Activated B cell treated with CpG ODN at 0.5 μM for 24 hours (primary cell): ENCODE measurements around the gene NDFIP2. TPM values are rescaled to one million over a fixed set of nuclear protein-coding genes. Genes with fewer than 3 reads are reported as not detected.

Experiments used
- ATAC-seq: fragments of 200-7000 bp; cut with Tn5 transposase; one replicate; pipeline ENCODE4 v1.10.0; 2021; ENCODE audit warnings: low read depth, mild to moderate bottlenecking, moderate library complexity
- CTCF ChIA-PET: fragments of 350-600 bp; sonication (Branson Sonifier 250); formaldehyde crosslinking; loops from one replicate; lab custom pipeline; 2021; ENCODE audit warnings: antibody characterized with exemption; lab: Charles Lee
- POLR2A ChIA-PET: fragments of 350-600 bp; sonication (Branson Sonifier 250); formaldehyde crosslinking; loops from one replicate; lab custom pipeline; 2021; ENCODE audit warnings: antibody characterized with exemption; lab: Charles Lee
- DNase-seq: peaks from one replicate; pipeline ENCODE4 v3.0.0; 2022
- H3K27ac Mint-ChIP-seq: one replicate; pipeline ENCODE4 v1.8.0; 2020; ENCODE audit warnings: mixed read lengths
- H3K27me3 Mint-ChIP-seq: one replicate; pipeline ENCODE4 v1.8.0; 2021; ENCODE audit warnings: mixed read lengths
- H3K36me3 Mint-ChIP-seq: one replicate; pipeline ENCODE4 v1.8.0; 2021; ENCODE audit warnings: low read depth, mixed read lengths
- H3K4me1 Mint-ChIP-seq: one replicate; pipeline ENCODE4 v1.8.0; 2021; ENCODE audit warnings: mixed read lengths
- H3K4me3 Mint-ChIP-seq: one replicate; pipeline ENCODE4 v1.8.0; 2020; ENCODE audit warnings: mild to moderate bottlenecking, mixed read lengths
- H3K9me3 Mint-ChIP-seq: one replicate; pipeline ENCODE4 v1.8.0; 2020; ENCODE audit warnings: mixed read lengths
- CTCF ChIP-seq: fragments of 200-600 bp; IDR thresholded peaks from one replicate; pipeline ENCODE4 v1.8.0; 2022; ENCODE audit warnings: antibody characterized with exemption, mild to moderate bottlenecking
- intact Hi-C: fragments of 100-400 bp; cut with micrococcal nuclease; formaldehyde crosslinking; loops from one replicate; pipeline ENCODE4 v1.15.1; 2024
- total RNA-seq: library from RNA; stranded (reverse); gene quantifications from 2 replicates; pipeline ENCODE4 v1.2.3, GENCODE V29; 2022

Gene NDFIP2
- total RNA-seq, 1 donor from 2014 or later = 2.8 TPM

DNA sequence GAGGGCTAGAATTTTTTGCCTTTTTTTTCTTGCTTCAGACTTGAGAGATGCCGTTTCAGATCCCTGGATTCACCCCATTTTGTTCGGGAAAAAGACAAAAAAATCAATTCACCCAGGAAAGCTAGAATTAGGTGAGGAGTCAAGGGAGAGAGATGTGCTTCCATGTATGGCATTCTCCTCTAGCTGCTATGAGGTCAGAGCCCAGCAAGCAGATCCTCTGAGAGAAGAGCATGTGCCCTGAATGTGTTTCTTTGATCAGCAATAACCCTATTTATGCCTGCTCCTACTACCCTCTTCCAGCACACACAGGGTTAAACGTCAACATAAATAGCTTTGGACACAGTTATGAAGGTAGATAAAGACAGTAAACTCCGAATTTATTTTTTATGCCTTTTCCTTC is 53.6 kb downstream of the NDFIP2 start:
- ATAC-seq = no peak
- CTCF ChIA-PET = interaction anchor here (1.2 to 1.3 kb wide), 2 partner anchors 10 to 111 kb away, joined by 3 to 6 read pairs; no protein-coding TSS in a partner anchor
- H3K27me3 Mint-ChIP-seq = no peaks in the 10 kb centered on the region
- no peaks in the 10 kb centered on the region for H3K9me3 Mint-ChIP-seq
- no peaks in the 10 kb centered on the region for H3K4me1 Mint-ChIP-seq
- H3K4me3 Mint-ChIP-seq = no peak overlapping the region
- intact Hi-C loops = no loop called here
- no peak overlapping the region for H3K27ac Mint-ChIP-seq
- POLR2A ChIA-PET = no interaction called here
- DNase-seq = no peak
- no peak for TF ChIP-seq CTCF
- H3K36me3 Mint-ChIP-seq = no peaks in the 10 kb centered on the region

DNA sequence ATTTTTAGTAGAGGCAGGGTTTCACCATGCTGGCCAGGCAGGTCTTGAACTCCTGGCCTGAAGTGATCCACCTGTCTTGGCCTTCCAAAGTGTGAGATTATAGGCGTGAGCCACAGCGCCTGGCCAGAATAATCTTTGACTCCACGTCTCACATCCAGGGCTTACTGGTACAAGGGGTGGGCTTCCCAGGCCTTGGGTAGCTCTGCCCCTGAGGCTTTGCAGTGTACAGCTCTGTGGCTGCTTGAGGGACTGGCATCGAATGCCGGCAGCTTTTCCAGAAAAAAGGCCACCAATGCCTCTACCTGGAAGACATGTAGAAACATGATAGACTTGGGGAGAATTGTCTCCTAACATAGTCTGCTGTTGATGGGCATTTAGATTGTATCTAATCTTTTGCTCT is 57.8 kb downstream of the NDFIP2 start:
- ChIA-PET POLR2A (no interaction called here), CTCF (interaction anchor here (9.2 kb wide), 1 partner anchor 114 kb away, joined by 235 read pairs; no protein-coding TSS in a partner anchor)
- Mint-ChIP-seq H3K36me3 (no peaks in the 10 kb centered on the region), H3K4me3 (no peak overlapping the region), H3K27me3 (no peaks in the 10 kb centered on the region), H3K4me1 (no peaks in the 10 kb centered on the region), H3K27ac (no peak overlapping the region), H3K9me3 (no peaks in the 10 kb centered on the region)
- ATAC-seq (no peak), DNase-seq (no peak)
- intact Hi-C loops = no loop called here
- no peak for TF ChIP-seq CTCF

GRCh38 chr13:79540504-79540903 is 59.5 kb downstream of the NDFIP2 start:
- Mint-ChIP-seq H3K9me3 (no peaks in the 10 kb centered on the region), H3K4me3 (no peak overlapping the region), H3K27ac (no peak overlapping the region), H3K36me3 (no peaks in the 10 kb centered on the region), H3K4me1 (no peaks in the 10 kb centered on the region), H3K27me3 (no peaks in the 10 kb centered on the region)
- intact Hi-C loops = loop anchor here (10.0 kb wide), 3 partner anchors 216 to 1474 kb away; no protein-coding TSS in a partner anchor
- ChIA-PET CTCF (interaction anchor here (0.6 to 9.2 kb wide), 6 partner anchors 11 to 1409 kb away, joined by 3 to 235 read pairs (median 9); no protein-coding TSS in a partner anchor), POLR2A (no interaction called here)
- ATAC-seq (no peak), DNase-seq (no peak)
- TF ChIP-seq CTCF = no peak

GRCh38 chr13:79541426-79542049 is 60.6 kb downstream of the NDFIP2 start:
- Mint-ChIP-seq H3K4me3 (no peak overlapping the region), H3K27me3 (no peaks in the 10 kb centered on the region), H3K27ac (no peak overlapping the region), H3K4me1 (no peaks in the 10 kb centered on the region), H3K36me3 (no peaks in the 10 kb centered on the region), H3K9me3 (no peaks in the 10 kb centered on the region)
- intact Hi-C loops = loop anchor here (1.0 to 10.0 kb wide), 6 partner anchors 117 to 1762 kb away; no protein-coding TSS in a partner anchor
- POLR2A ChIA-PET = interaction anchor here (0.6 kb wide), 1 partner anchor 103 kb away, joined by 4 read pairs; no protein-coding TSS in a partner anchor
- ATAC-seq = peak; percentile 62
- peak; percentile 32 for TF ChIP-seq CTCF
- DNase-seq = no peak
- CTCF ChIA-PET = interaction anchor here (0.6 to 9.2 kb wide), 9 partner anchors 12 to 1410 kb away, joined by 3 to 235 read pairs (median 5); no protein-coding TSS in a partner anchor

- Mint-ChIP-seq H3K27ac (no peak overlapping the region), H3K4me3 (no peak overlapping the region), H3K4me1 (no peaks in the 10 kb centered on the region), H3K36me3 (no peaks in the 10 kb centered on the region), H3K9me3 (no peaks in the 10 kb centered on the region), H3K27me3 (no peaks in the 10 kb centered on the region)
- ChIA-PET CTCF (interaction anchor here (1.0 to 9.2 kb wide), 4 partner anchors 9 to 565 kb away, joined by 3 to 235 read pairs (median 3); no protein-coding TSS in a partner anchor), POLR2A (no interaction called here)
- no peak for DNase-seq
- intact Hi-C loops = loop anchor here (10.0 kb wide), 3 partner anchors 219 to 1471 kb away; no protein-coding TSS in a partner anchor
- no peak for ATAC-seq
- TF ChIP-seq CTCF = no peak
Observed at GRCh38 chr13:79543883-79544282, 62.9 kb downstream of the NDFIP2 start.
